B cell (primary cell): ENCODE results near the gene ACTMAP. TPM values are rescaled to one million over a fixed set of nuclear protein-coding genes. Genes with fewer than 3 reads are reported as not detected.

Source experiments
- ATAC-seq: fragments of 200-7000 bp; cut with Tn5 transposase; one replicate; pipeline ENCODE4 v1.10.0; 2021; ENCODE audit warnings: low read depth, mild to moderate bottlenecking, moderate number of reproducible peaks, moderate library complexity
- CTCF ChIA-PET: fragments of 350-600 bp; sonication (Branson Sonifier 250); formaldehyde crosslinking; loops from one replicate; lab custom pipeline; 2021; ENCODE audit warnings: antibody characterized with exemption, inconsistent platforms; lab: Charles Lee
- POLR2A ChIA-PET: fragments of 350-600 bp; sonication (Branson Sonifier 250); formaldehyde crosslinking; loops from one replicate; lab custom pipeline; 2021; ENCODE audit warnings: antibody characterized with exemption; lab: Charles Lee
- DNase-seq: peaks from one replicate; pipeline ENCODE4 v3.0.0; 2013
- H2AFZ ChIP-seq: 2 replicates; pipeline ENCODE4 v1.6.1; 2012; ENCODE audit warnings: mild to moderate bottlenecking, low read depth, low read length; ENCODE audit not compliant: insufficient read depth, poor library complexity, severe bottlenecking
- H3K27ac ChIP-seq, 2 donors: 1 replicate in 1 of 2; 2 replicates in 1 of 2; pipeline ENCODE4 v1.5.1; 2012 to 2013; ENCODE audit warnings: low read length in 2 of 2, mild to moderate bottlenecking in 2 of 2, moderate library complexity in 1 of 2
- H3K27me3 ChIP-seq, 4 experiments: fragments of 200-600 bp in 1 of 4; sonication (generic) in 1 of 4; replicated peaks in 1 of 4; 1 replicate in 2 of 4; 2 replicates in 2 of 4; pipeline versions ENCODE4 v1.6.1 to v1.7.0; 2013 to 2016; ENCODE audit warnings: low read length in 3 of 4, mild to moderate bottlenecking in 2 of 4, mixed read lengths in 1 of 4, moderate library complexity in 1 of 4; ENCODE audit not compliant: insufficient read depth in 4 of 4, control insufficient read depth in 3 of 4; ENCODE audit errors: control extremely low read depth in 1 of 4
- H3K36me3 ChIP-seq, 2 experiments: replicated peaks in 1 of 2; 1 replicate in 1 of 2; 2 replicates in 1 of 2; pipeline versions ENCODE4 v1.6.1 to v1.7.1; 2013; ENCODE audit warnings: low read length in 1 of 2; ENCODE audit not compliant: insufficient read depth in 2 of 2, control insufficient read depth in 1 of 2; ENCODE audit errors: control extremely low read depth in 1 of 2, extremely low read depth in 1 of 2
- H3K4me1 ChIP-seq, 2 donors: fragments of 200-600 bp in 1 of 2; sonication (generic) in 1 of 2; 1 replicate in 1 of 2; 2 replicates in 1 of 2; pipeline versions ENCODE4 v1.5.1 to v1.6.1; 2013 to 2017; ENCODE audit warnings: low read length in 2 of 2; ENCODE audit not compliant: control insufficient read depth in 2 of 2, insufficient read depth in 2 of 2
- H3K4me2 ChIP-seq: replicated peaks from 2 replicates; pipeline ENCODE3; 2012; ENCODE audit warnings: mild to moderate bottlenecking, low read depth, low read length; ENCODE audit not compliant: poor library complexity, severe bottlenecking
- H3K4me3 ChIP-seq, 5 experiments: fragments of 200-600 bp in 1 of 5; sonication (generic) in 1 of 5; 1 replicate in 3 of 5; 2 replicates in 2 of 5; pipeline versions ENCODE4 v1.5.1 to v1.7.0; 2011 to 2016; ENCODE audit warnings: low read length in 4 of 5, mild to moderate bottlenecking in 4 of 5, low read depth in 2 of 5, control low read depth in 1 of 5, moderate library complexity in 1 of 5; ENCODE audit not compliant: insufficient read depth in 1 of 5; ENCODE audit errors: control extremely low read depth in 1 of 5, extremely low read depth in 1 of 5
- H3K79me2 ChIP-seq: fragments of 200-600 bp; sonication (generic); one replicate; pipeline ENCODE4 v1.6.0; 2016; ENCODE audit warnings: low read length; ENCODE audit not compliant: control insufficient read depth, insufficient read depth
- H3K9ac ChIP-seq: fragments of 200-600 bp; sonication (generic); 2 replicates; pipeline ENCODE4 v1.6.1; 2017; ENCODE audit warnings: mild to moderate bottlenecking, low read length, moderate library complexity
- H3K9me3 ChIP-seq, 3 donors: one replicate each; pipeline versions ENCODE4 v1.6.1 to v1.7.1; 2013; ENCODE audit warnings: low read length in 2 of 3; ENCODE audit not compliant: control insufficient read depth in 2 of 3, insufficient read depth in 1 of 3; ENCODE audit errors: control extremely low read depth in 1 of 3
- H4K20me1 ChIP-seq: 2 replicates; pipeline ENCODE4 v1.6.0; 2012; ENCODE audit warnings: mild to moderate bottlenecking, low read length; ENCODE audit not compliant: insufficient read depth, control insufficient read depth, poor library complexity, severe bottlenecking
- H3K27ac Mint-ChIP-seq: one replicate; pipeline ENCODE4 v1.8.0; 2021; ENCODE audit warnings: mixed read lengths
- H3K27me3 Mint-ChIP-seq: one replicate; pipeline ENCODE4 v1.8.0; 2021; ENCODE audit warnings: mixed read lengths
- H3K4me1 Mint-ChIP-seq: one replicate; pipeline ENCODE4 v1.8.0; 2021; ENCODE audit warnings: mixed read lengths
- H3K4me3 Mint-ChIP-seq: one replicate; pipeline ENCODE4 v1.8.0; 2021; ENCODE audit warnings: mixed read lengths
- H3K9me3 Mint-ChIP-seq: one replicate; pipeline ENCODE4 v1.8.0; 2022; ENCODE audit warnings: mixed read lengths; ENCODE audit not compliant: insufficient read depth
- CTCF ChIP-seq: fragments of 200-600 bp; IDR thresholded peaks from one replicate; pipeline ENCODE4 v1.8.0; 2022; ENCODE audit warnings: antibody characterized with exemption, mild to moderate bottlenecking
- EZH2 ChIP-seq: IDR thresholded peaks from 2 replicates; pipeline ENCODE4 v1.6.1; 2012; ENCODE audit warnings: borderline replicate concordance, low read depth, mild to moderate bottlenecking, moderate library complexity, low read length; ENCODE audit not compliant: insufficient read depth, poor library complexity, severe bottlenecking
- WGBS: methylation state at CpG from one replicate; pipeline ENCODE4 v1.1.5; 2013; ENCODE audit warnings: missing lambda C conversion rate; ENCODE audit not compliant: insufficient coverage; 5-methylcytosine and 5-hydroxymethylcytosine counted together
- intact Hi-C: fragments of 100-400 bp; cut with micrococcal nuclease; formaldehyde crosslinking; loops from one replicate; pipeline ENCODE4 v1.10.0; 2022
- polyA plus RNA-seq: library from polyadenylated mRNA; depleted of rRNA; stranded (reverse); fragments of >200 nt; gene quantifications from 2 replicates; pipeline ENCODE4 v1.2.3, GENCODE V29; 2012
- total RNA-seq, 2 donors: library from RNA; stranded (reverse); fragments of 120-200 nt in 1 of 2; gene quantifications; 1 replicate in 1 of 2; 2 replicates in 1 of 2; pipeline versions ENCODE4 v1.2.3 to v1.2.4, GENCODE V29; 2013 to 2022

ACTMAP gene
- total and polyA plus RNA-seq, 2 donors (not counting 1 experiment from before 2014, with no cell fraction given), result 7.7 to 10.2 TPM

GRCh38 chr19:40713939-40714338, 36.3 kb downstream of the ACTMAP start:
- Mint-ChIP-seq H3K4me1 (peaks cover 45% of the 10 kb centered on the region), H3K4me3 (peak overlapping the region; percentile 88), H3K27ac (peak overlapping the region; percentile 56), H3K27me3 (no peaks in the 10 kb centered on the region), H3K9me3 (no peaks in the 10 kb centered on the region)
- WGBS, result no CpG with 5 or more reads among the region's 11 CpGs
- Histone ChIP-seq H3K4me2 (peak overlapping the region; percentile 90), H4K20me1 (no peaks in the 10 kb centered on the region), H3K27me3 (no peaks in the 10 kb centered on the region), H3K9ac (no peak overlapping the region), H2AFZ (no peak overlapping the region), H3K9me3 (no peaks in the 10 kb centered on the region), H3K4me1 (peaks cover 38 to 46% of the 10 kb centered on the region in 2 donors), H3K27ac (peak overlapping the region in 1 of 2 donors; percentile 90), H3K79me2 (peaks cover 46% of the 10 kb centered on the region), H3K4me3 (peak overlapping the region in 1 of 5 experiments; percentile 88), H3K36me3 (peaks cover 3 to 22% of the 10 kb centered on the region in 2 experiments)
- TF ChIP-seq EZH2, result no peak
- no peak for TF ChIP-seq CTCF
- DNase-seq, result no peak
- POLR2A ChIA-PET, result no interaction called here
- intact Hi-C loops, result loop anchor here (10.0 kb wide), 1 partner anchor 99 kb away; no protein-coding TSS in a partner anchor
- CTCF ChIA-PET, result interaction anchor here (1.1 kb wide), 1 partner anchor 105 kb away, joined by 3 read pairs; no protein-coding TSS in a partner anchor
- ATAC-seq, result no peak

GRCh38 chr19:40709817-40710216, 40.5 kb downstream of the ACTMAP start:
- no peak for ATAC-seq
- 95% methylated on average over 5 of the region's 5 CpGs for WGBS
- intact Hi-C loops, result loop anchor here (10.0 kb wide), 1 partner anchor 95 kb away; no protein-coding TSS in a partner anchor

More at GRCh38 chr19:40709817-40710216, 40.5 kb downstream of the ACTMAP start:
- Mint-ChIP-seq H3K27me3 (no peaks in the 10 kb centered on the region), H3K4me3 (no peak overlapping the region), H3K4me1 (peaks cover 11% of the 10 kb centered on the region), H3K27ac (no peak overlapping the region), H3K9me3 (no peaks in the 10 kb centered on the region)
- peaks cover 3 to 49% of the 10 kb centered on the region in 2 experiments for H3K36me3 ChIP-seq
- no peak overlapping the region for H3K27ac ChIP-seq
- no peak for DNase-seq
- H3K27me3 ChIP-seq, result no peaks in the 10 kb centered on the region
- H2AFZ ChIP-seq, result no peak overlapping the region
- TF ChIP-seq CTCF, result no peak
- no peak for TF ChIP-seq EZH2
- H3K79me2 ChIP-seq, result peaks cover 22% of the 10 kb centered on the region
- ChIA-PET POLR2A (no interaction called here), CTCF (no interaction called here)
- H3K4me3 ChIP-seq, result no peak overlapping the region
- no peaks in the 10 kb centered on the region for H3K9me3 ChIP-seq
- H3K9ac ChIP-seq, result no peak overlapping the region
- H4K20me1 ChIP-seq, result peaks cover 9% of the 10 kb centered on the region
- no peak overlapping the region for H3K4me2 ChIP-seq
- H3K4me1 ChIP-seq, result peaks cover 9 to 11% of the 10 kb centered on the region in 2 donors
